Measurements from ENCODE around the gene ENTR1. TPM values are rescaled to one million over a fixed set of nuclear protein-coding genes. Genes with fewer than 3 reads are reported as not detected.

Gene ENTR1
- total RNA-seq, 3 donors from 2014 or later, result 27.8 to 47.6 (median 33.2) TPM

DNA sequence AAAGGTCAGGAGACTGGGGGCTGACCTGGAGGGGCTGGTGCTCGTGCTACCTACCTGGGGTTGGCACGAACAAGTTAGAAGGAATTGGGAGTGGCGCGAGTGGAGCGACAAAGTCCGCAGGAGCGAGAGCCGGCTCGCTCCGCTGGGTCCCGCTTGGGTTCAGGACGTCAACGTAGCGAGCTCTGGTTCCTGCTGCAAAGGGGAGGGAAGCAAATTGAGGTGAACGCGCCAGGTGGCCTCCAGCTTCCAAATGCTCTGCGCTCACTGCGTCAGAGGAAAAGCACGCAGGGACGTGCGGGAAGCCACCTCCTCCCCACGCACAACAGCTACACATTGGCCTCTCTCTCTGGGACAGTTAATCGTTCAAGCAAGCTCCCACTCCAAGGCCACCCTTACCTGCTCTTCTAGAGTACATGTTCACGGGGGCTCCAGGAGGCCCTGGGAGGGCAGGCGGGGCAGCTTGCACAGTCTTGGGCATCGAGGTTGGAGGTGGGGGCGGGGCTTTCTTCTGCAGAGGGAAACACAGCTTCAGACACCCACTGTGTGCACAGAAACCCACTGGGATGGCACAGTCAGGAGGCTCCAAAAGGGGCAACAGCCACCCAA lies 36.9 kb upstream of the ENTR1 start:
- no peak for TF ChIP-seq CTCF (IDR thresholded peaks at IDR 0.05)
- H3K4me1 ChIP-seq (ENCODE audit: low read depth), result no peaks in the 10 kb centered on the region
- no peak for ATAC-seq
- no peaks in the 10 kb centered on the region for H3K9me3 ChIP-seq
- H3K36me3 ChIP-seq (ENCODE audit: low read depth), result peaks cover 8% of the 10 kb centered on the region
- no peak overlapping the region for H3K4me3 ChIP-seq
- no peak for DNase-seq
- intact Hi-C loops (cut with DNase I, micrococcal nuclease), result no loop called here

- no peak overlapping the region for H3K4me3 ChIP-seq
- no peak for DNase-seq
- H3K4me1 ChIP-seq (ENCODE audit: low read depth), result no peaks in the 10 kb centered on the region
- no peaks in the 10 kb centered on the region for H3K9me3 ChIP-seq
- intact Hi-C loops (cut with DNase I, micrococcal nuclease), result no loop called here
- H3K36me3 ChIP-seq (ENCODE audit: low read depth), result peaks cover 8% of the 10 kb centered on the region
- no peak for ATAC-seq
- TF ChIP-seq CTCF (IDR thresholded peaks at IDR 0.05), result no peak
Observed at GRCh38 chr9:136445799-136446198, 35.4 kb upstream of the ENTR1 start.

DNA sequence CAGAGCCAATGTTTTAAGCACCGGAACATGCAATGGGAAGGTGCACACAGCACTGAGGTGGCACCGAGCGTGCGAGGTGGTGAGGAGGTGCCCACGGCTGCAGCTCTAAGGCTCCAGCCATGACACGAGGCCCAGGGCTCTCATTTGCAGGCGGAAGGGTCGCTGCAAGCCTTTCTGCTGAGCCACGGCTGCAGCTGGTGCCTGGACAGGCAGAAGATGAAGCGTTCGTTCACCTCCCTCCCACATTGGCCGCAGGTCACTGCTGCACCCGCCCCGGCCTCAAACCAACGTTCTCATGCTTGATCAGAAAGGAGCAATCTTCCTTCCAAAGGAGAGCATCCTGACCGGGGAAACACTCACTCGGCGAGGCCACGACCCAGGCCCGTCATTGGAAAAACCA lies 33.7 kb upstream of the ENTR1 start:
- no peak for TF ChIP-seq CTCF (IDR thresholded peaks at IDR 0.05)

DNA sequence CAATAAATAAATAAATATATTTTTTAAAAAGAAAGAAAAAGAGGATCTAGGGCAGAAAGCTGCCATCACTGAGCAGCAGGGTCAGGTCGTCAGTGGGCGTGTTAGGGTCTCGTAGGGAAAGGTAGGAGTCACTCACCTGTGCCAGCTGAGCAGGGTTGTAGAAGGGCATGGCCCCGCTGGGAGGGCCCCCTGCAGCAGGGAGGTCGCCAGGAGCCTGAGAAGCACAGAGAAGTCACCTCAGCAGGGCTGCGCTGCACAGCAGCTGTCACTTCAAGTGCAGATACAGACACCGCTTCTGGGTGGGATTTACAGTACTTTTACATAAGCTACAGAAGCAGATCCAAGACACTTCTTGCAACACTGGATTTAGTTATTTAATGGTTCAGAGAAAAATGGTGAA lies 33.3 kb upstream of the ENTR1 start:
- Histone ChIP-seq H3K4me1 (ENCODE audit: low read depth) (peaks cover 2% of the 10 kb centered on the region), H3K9me3 (no peaks in the 10 kb centered on the region), H3K4me3 (no peak overlapping the region), H3K36me3 (ENCODE audit: low read depth) (peaks cover 6% of the 10 kb centered on the region)
- ATAC-seq (no peak), DNase-seq (no peak)
- intact Hi-C loops (cut with DNase I, micrococcal nuclease), result no loop called here
- no peak for TF ChIP-seq CTCF (IDR thresholded peaks at IDR 0.05)

More for the DNA sequence above, 33.7 kb upstream of the ENTR1 start:
- Histone ChIP-seq H3K9me3 (no peaks in the 10 kb centered on the region), H3K36me3 (ENCODE audit: low read depth) (peaks cover 8% of the 10 kb centered on the region), H3K4me1 (ENCODE audit: low read depth) (peaks cover 2% of the 10 kb centered on the region), H3K4me3 (no peak overlapping the region)
- no peak for ATAC-seq
- intact Hi-C loops (cut with DNase I, micrococcal nuclease), result no loop called here
- no peak for DNase-seq

DNA sequence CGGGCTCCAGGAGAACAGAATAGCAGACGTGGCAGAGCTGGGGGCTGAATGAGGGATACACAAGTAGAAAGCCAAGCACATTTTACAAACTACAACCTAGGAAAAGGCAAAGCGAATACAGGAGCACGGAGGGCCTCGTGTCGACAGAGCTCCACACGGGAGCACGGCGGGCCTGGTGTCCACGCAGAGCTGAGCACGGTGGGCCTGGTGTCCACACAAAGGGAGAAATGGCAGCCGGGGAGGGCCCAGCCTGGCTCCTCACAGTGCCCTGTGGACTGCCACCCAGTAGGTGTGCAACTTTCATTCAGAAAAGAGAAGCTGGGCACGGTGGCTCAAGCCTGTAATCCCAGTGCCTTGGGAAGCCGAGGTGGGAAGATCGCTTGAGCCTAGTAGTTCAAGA lies 32.7 kb upstream of the ENTR1 start:
- Histone ChIP-seq H3K4me3 (no peak overlapping the region), H3K9me3 (no peaks in the 10 kb centered on the region), H3K36me3 (ENCODE audit: low read depth) (peaks cover 6% of the 10 kb centered on the region), H3K4me1 (ENCODE audit: low read depth) (peaks cover 5% of the 10 kb centered on the region)
- intact Hi-C loops (cut with DNase I, micrococcal nuclease), result no loop called here
- no peak for TF ChIP-seq CTCF (IDR thresholded peaks at IDR 0.05)
- ATAC-seq (no peak), DNase-seq (no peak)

DNA sequence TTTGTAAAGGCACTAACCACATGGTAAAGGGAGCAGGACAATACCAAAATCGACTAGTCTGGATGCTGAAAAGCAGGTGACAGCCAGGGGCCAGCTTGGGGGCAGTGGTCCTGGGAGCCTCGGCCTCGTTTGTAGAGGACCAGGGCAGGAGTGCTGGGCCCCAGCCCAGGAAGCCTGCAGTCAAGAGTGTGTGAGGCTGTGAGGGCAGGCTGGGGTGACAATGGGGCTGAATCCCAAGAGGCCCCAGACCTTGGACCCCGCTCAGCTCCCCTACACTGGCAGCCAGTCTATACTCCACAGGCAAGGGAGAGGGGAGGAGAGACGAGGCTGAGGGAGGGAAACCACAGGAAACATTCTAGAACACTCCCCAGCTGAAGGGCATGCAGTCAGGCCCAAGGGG lies 31.9 kb upstream of the ENTR1 start:
- TF ChIP-seq CTCF (IDR thresholded peaks at IDR 0.05), result no peak
- peaks cover 6% of the 10 kb centered on the region for H3K36me3 ChIP-seq (ENCODE audit: low read depth)
- no peak for DNase-seq
- no peak for ATAC-seq
- H3K9me3 ChIP-seq, result no peaks in the 10 kb centered on the region
- H3K4me1 ChIP-seq (ENCODE audit: low read depth), result peaks cover 13% of the 10 kb centered on the region
- intact Hi-C loops (cut with DNase I, micrococcal nuclease), result no loop called here
- H3K4me3 ChIP-seq, result no peak overlapping the region
